GM18858 (cell line): ENCODE measurements around the gene DGKB.

ENCODE experiments used
- ATAC-seq: cut with Tn5 transposase; IDR thresholded peaks from one replicate; pipeline ENCODE4 v1.9.1; 2021; ENCODE audit not compliant: unreplicated experiment

DGKB gene

GRCh38 chr7:14861456-14861855 lies 41.1 kb downstream of the DGKB start:
- no peak for ATAC-seq

GRCh38 chr7:14859267-14859666 lies 43.3 kb downstream of the DGKB start:
- no peak for ATAC-seq

- ATAC-seq = no peak
Observed at GRCh38 chr7:14858866-14859265, 43.7 kb downstream of the DGKB start.

- ATAC-seq = no peak
Observed at GRCh38 chr7:14858410-14858809, 44.1 kb downstream of the DGKB start.

GRCh38 chr7:14855033-14855794 lies 47.3 kb downstream of the DGKB start:
- ATAC-seq = no peak

- ATAC-seq = no peak
Observed at GRCh38 chr7:14854471-14854870, 48.1 kb downstream of the DGKB start.

GRCh38 chr7:14851610-14852009 lies 50.9 kb downstream of the DGKB start:
- no peak for ATAC-seq

GRCh38 chr7:14850039-14850438 lies 52.5 kb downstream of the DGKB start:
- ATAC-seq = no peak

GRCh38 chr7:14846405-14846804 lies 56.1 kb downstream of the DGKB start:
- no peak for ATAC-seq

GRCh38 chr7:14843755-14844154 lies 58.8 kb downstream of the DGKB start:
- no peak for ATAC-seq

GRCh38 chr7:14842523-14842922 lies 60.0 kb downstream of the DGKB start:
- ATAC-seq = no peak

- ATAC-seq = no peak
Observed at GRCh38 chr7:14841869-14842268, 60.7 kb downstream of the DGKB start.

GRCh38 chr7:14841086-14841485 lies 61.5 kb downstream of the DGKB start:
- no peak for ATAC-seq

- ATAC-seq = no peak
Observed at GRCh38 chr7:14839307-14839706, 63.2 kb downstream of the DGKB start.

- ATAC-seq = no peak
Observed at GRCh38 chr7:14837216-14837615, 65.3 kb downstream of the DGKB start.

- ATAC-seq = no peak
Observed at GRCh38 chr7:14836571-14837189, 65.9 kb downstream of the DGKB start.

- ATAC-seq = no peak
Observed at GRCh38 chr7:14836006-14836405, 66.5 kb downstream of the DGKB start.

GRCh38 chr7:14835384-14835783 lies 67.2 kb downstream of the DGKB start:
- no peak for ATAC-seq

GRCh38 chr7:14834883-14835282 lies 67.7 kb downstream of the DGKB start:
- no peak for ATAC-seq

GRCh38 chr7:14834456-14834855 lies 68.1 kb downstream of the DGKB start:
- peak; percentile 65 for ATAC-seq

GRCh38 chr7:14833707-14834106 lies 68.8 kb downstream of the DGKB start:
- ATAC-seq = no peak

GRCh38 chr7:14828053-14828452 lies 74.5 kb downstream of the DGKB start:
- ATAC-seq = no peak

- no peak for ATAC-seq
Observed at GRCh38 chr7:14826426-14826825, 76.1 kb downstream of the DGKB start.
